ENCODE data around the gene AUTS2. TPM values are rescaled to one million over a fixed set of nuclear protein-coding genes. Genes with fewer than 3 reads are reported as not detected.

The AUTS2 gene
- total RNA-seq, 1 experiment from 2014 or later = 50.0 TPM

GRCh38 chr7:70520611-70521010 lies 922.3 kb downstream of the AUTS2 start:
- no peaks in the 10 kb centered on the region for H3K36me3 Mint-ChIP-seq
- H3K27me3 Mint-ChIP-seq (ENCODE audit: low read depth) = no peaks in the 10 kb centered on the region; the same call in 1 of the 2 replicates
- no peaks in the 10 kb centered on the region for H3K9me3 Mint-ChIP-seq
- H3K4me3 Mint-ChIP-seq = no peak overlapping the region
- no peak for DNase-seq (ENCODE audit: low spot score)
- POLR2A ChIA-PET = no interaction called here
- no peak for TF ChIP-seq ZNF232 (CRISPR knock-in tag; IDR thresholded peaks at IDR 0.05)
- no peak for TF ChIP-seq JUN (CRISPR knock-in tag; IDR thresholded peaks at IDR 0.05)
- no peak for TF ChIP-seq NFE2L1 (CRISPR knock-in tag; IDR thresholded peaks at IDR 0.05)
- TF ChIP-seq MLX (CRISPR knock-in tag; IDR thresholded peaks at IDR 0.05) = no peak
- ATAC-seq = no peak
- H3K27ac Mint-ChIP-seq = no peak overlapping the region
- CTCF ChIA-PET = no interaction called here
- peaks cover 11% of the 10 kb centered on the region for H3K4me1 Mint-ChIP-seq

GRCh38 chr7:70523249-70523988 lies 925.1 kb downstream of the AUTS2 start:
- Mint-ChIP-seq H3K9me3 (no peaks in the 10 kb centered on the region), H3K4me1 (peaks cover 11% of the 10 kb centered on the region), H3K27ac (no peak overlapping the region), H3K27me3 (ENCODE audit: low read depth) (peaks cover 3% of the 10 kb centered on the region), H3K36me3 (no peaks in the 10 kb centered on the region), H3K4me3 (no peak overlapping the region)
- CTCF ChIA-PET = no interaction called here
- POLR2A ChIA-PET = no interaction called here
- DNase-seq (ENCODE audit: low spot score) = no peak
- no peak for ATAC-seq
- TF ChIP-seq ZNF317 (CRISPR knock-in tag; IDR thresholded peaks at IDR 0.05; ENCODE audit: borderline replicate concordance, low read depth) (no peak), ATF2 (CRISPR knock-in tag; IDR thresholded peaks at IDR 0.05; ENCODE audit: borderline replicate concordance, low read depth) (no peak), ZNF232 (CRISPR knock-in tag; IDR thresholded peaks at IDR 0.05) (no peak), RORB (CRISPR knock-in tag; IDR thresholded peaks at IDR 0.05) (no peak), ZNF416 (CRISPR knock-in tag; IDR thresholded peaks at IDR 0.05) (no peak), ZBTB43 (CRISPR knock-in tag; IDR thresholded peaks at IDR 0.05) (no peak), ZNF138 (CRISPR knock-in tag; conservative IDR thresholded peaks at IDR 0.05) (no peak)

- H3K27ac Mint-ChIP-seq = no peak overlapping the region
- no peaks in the 10 kb centered on the region for H3K36me3 Mint-ChIP-seq
- no peak overlapping the region for H3K4me3 Mint-ChIP-seq
- DNase-seq (ENCODE audit: low spot score) (no peak), ATAC-seq (no peak)
- CTCF ChIA-PET = no interaction called here
- H3K4me1 Mint-ChIP-seq = peaks cover 11% of the 10 kb centered on the region
- H3K9me3 Mint-ChIP-seq = no peaks in the 10 kb centered on the region
- POLR2A ChIA-PET = no interaction called here
- peaks cover 3% of the 10 kb centered on the region for H3K27me3 Mint-ChIP-seq (ENCODE audit: low read depth)
- TF ChIP-seq SMAD3 (CRISPR knock-in tag; IDR thresholded peaks at IDR 0.05; ENCODE audit: borderline replicate concordance) (no peak), NFYB (CRISPR knock-in tag; conservative IDR thresholded peaks at IDR 0.05; ENCODE audit: low read depth) (no peak), NR1H2 (CRISPR knock-in tag; IDR thresholded peaks at IDR 0.05) (no peak), E2F1 (CRISPR knock-in tag; IDR thresholded peaks at IDR 0.05) (no peak), FOXK1 (CRISPR knock-in tag; IDR thresholded peaks at IDR 0.05) (no peak), SP1 (CRISPR knock-in tag; conservative IDR thresholded peaks at IDR 0.05) (no peak), FOXJ3 (CRISPR knock-in tag; IDR thresholded peaks at IDR 0.05; ENCODE audit: borderline replicate concordance) (no peak), TEAD4 (CRISPR knock-in tag; IDR thresholded peaks at IDR 0.05) (no peak), USF1 (CRISPR knock-in tag; IDR thresholded peaks at IDR 0.05) (no peak), PRDM15 (CRISPR knock-in tag; IDR thresholded peaks at IDR 0.05) (no peak), IRF2 (CRISPR knock-in tag; IDR thresholded peaks at IDR 0.05; ENCODE audit: borderline replicate concordance, low read depth) (no peak), NFATC4 (CRISPR knock-in tag; IDR thresholded peaks at IDR 0.05) (no peak), PREB (CRISPR knock-in tag; IDR thresholded peaks at IDR 0.05; ENCODE audit: borderline replicate concordance) (no peak)
These were observed 925.7 kb downstream of the AUTS2 start for GRCh38 chr7:70523989-70524351.
